HCT116 (cell line): ENCODE measurements around the gene TIAM1. TPM values are rescaled to one million over a fixed set of nuclear protein-coding genes. Genes with fewer than 3 reads are reported as not detected.

Experiments
- ATAC-seq: fragments of 200-7000 bp; cut with Tn5 transposase; 2 replicates; pipeline ENCODE4 v1.9.1; 2020; ENCODE audit warnings: mild to moderate bottlenecking, moderate library complexity
- BruUV-seq: library from RNA; stranded (reverse); fragments of 400-500 nt; replicated peaks from 2 replicates; lab custom pipeline; 2021; lab: Mats Ljungman, UMichigan
- CTCF ChIA-PET: fragments of 300-600 bp; sonication (Branson Sonifier 250); formaldehyde crosslinking; loops from one replicate; lab custom pipeline; 2021; ENCODE audit warnings: antibody characterized with exemption; lab: Charles Lee
- POLR2A ChIA-PET: fragments of 300-600, 350-600 bp; sonication (Branson Sonifier 250); formaldehyde crosslinking; loops from one replicate; lab custom pipeline; 2021; ENCODE audit warnings: antibody characterized with exemption; lab: Charles Lee
- RAD21 ChIA-PET, 2 experiments: fragments of 300-600 bp; sonication (Branson Sonifier 250); formaldehyde crosslinking; loops; one replicate each; lab custom pipeline; 2023; ENCODE audit warnings: low total read pairs in 2 of 2; ENCODE audit not compliant: uncharacterized antibody in 2 of 2, unreplicated experiment in 2 of 2, low non-redundant PET in 1 of 2; lab: Charles Lee
- DNase-seq: peaks from one replicate; pipeline ENCODE4 v3.0.0-alpha.2; 2010; ENCODE audit warnings: low read depth, low spot score
- H2AFZ ChIP-seq: fragments of 200-600 bp; shearing (Covaris generic), sonication (generic); 2 replicates; pipeline ENCODE4 v1.6.1; 2017; ENCODE audit warnings: low read depth, mixed run types, mixed read lengths, antibody characterized with exemption, low read length; ENCODE audit not compliant: poor library complexity, severe bottlenecking
- H3K27ac ChIP-seq: 2 replicates; pipeline ENCODE4 v1.5.1; 2012; ENCODE audit warnings: low read depth, low read length
- H3K27me3 ChIP-seq: fragments of 200-600 bp; sonication (generic); 2 replicates; pipeline ENCODE4 v1.6.1; 2016; ENCODE audit warnings: mixed run types, low read length, mixed read lengths; ENCODE audit not compliant: insufficient read depth
- H3K36me3 ChIP-seq, 2 experiments: fragments of 200-500 bp in 1 of 2; fragments of 200-600 bp in 1 of 2; sonication (Bioruptor generic) in 1 of 2; sonication (generic) in 1 of 2; 2 replicates each; pipeline versions ENCODE4 v1.5.1 to v1.6.1; 2014 to 2016; ENCODE audit warnings: low read length in 2 of 2, inconsistent platforms in 1 of 2, mixed read lengths in 1 of 2, mixed run types in 1 of 2; ENCODE audit not compliant: insufficient read depth in 2 of 2, control insufficient read depth in 1 of 2
- H3K4me1 ChIP-seq, 2 experiments: fragments of 200-600 bp in 1 of 2; sonication (generic) in 1 of 2; 2 replicates each; pipeline versions ENCODE4 v1.5.1 to v1.6.1; 2012 to 2017; ENCODE audit warnings: low read length in 2 of 2, inconsistent platforms in 1 of 2, mild to moderate bottlenecking in 1 of 2, mixed read lengths in 1 of 2, mixed run types in 1 of 2, moderate library complexity in 1 of 2; ENCODE audit not compliant: insufficient read depth in 2 of 2, control insufficient read depth in 1 of 2
- H3K4me2 ChIP-seq: fragments of 200-600 bp; sonication (generic); 2 replicates; pipeline ENCODE4 v1.6.1; 2017; ENCODE audit warnings: mixed run types, low read length, mixed read lengths
- H3K4me3 ChIP-seq, 2 experiments: fragments of 200-600 bp in 1 of 2; sonication (generic) in 1 of 2; replicated peaks in 1 of 2; 2 replicates each; pipeline ENCODE4 v1.5.1; 2011 to 2016; ENCODE audit warnings: low read length in 2 of 2, control low read depth in 1 of 2, low read depth in 1 of 2, mild to moderate bottlenecking in 1 of 2, mixed read lengths in 1 of 2, mixed run types in 1 of 2
- H3K79me2 ChIP-seq: fragments of 200-600 bp; sonication (generic); 2 replicates; pipeline ENCODE4 v1.6.1; 2017; ENCODE audit warnings: mild to moderate bottlenecking, mixed run types, low read length, moderate library complexity, mixed read lengths; ENCODE audit not compliant: insufficient read depth
- H3K9ac ChIP-seq: fragments of 200-600 bp; sonication (generic); 2 replicates; pipeline ENCODE4 v1.6.1; 2016; ENCODE audit warnings: low read length, mixed read lengths
- H3K9me2 ChIP-seq: fragments of 200-600 bp; sonication (generic), shearing (Covaris generic); 2 replicates; pipeline ENCODE4 v1.6.1; 2017; ENCODE audit warnings: mixed run types, mild to moderate bottlenecking, moderate library complexity; ENCODE audit not compliant: insufficient read depth
- H3K9me3 ChIP-seq, 2 experiments: fragments of 200-500 bp in 1 of 2; fragments of 200-600 bp in 1 of 2; sonication (Bioruptor generic) in 1 of 2; sonication (generic) in 1 of 2; 2 replicates each; pipeline ENCODE4 v1.6.1; 2014 to 2017; ENCODE audit warnings: low read length in 2 of 2, mixed read lengths in 2 of 2, inconsistent platforms in 1 of 2, low read depth in 1 of 2, mild to moderate bottlenecking in 1 of 2, mixed run types in 1 of 2, moderate library complexity in 1 of 2; ENCODE audit not compliant: control insufficient read depth in 1 of 2, insufficient read depth in 1 of 2
- H4K20me1 ChIP-seq: fragments of 200-600 bp; sonication (generic), shearing (Covaris generic); 2 replicates; pipeline ENCODE4 v1.6.1; 2017; ENCODE audit warnings: mixed run types, mild to moderate bottlenecking, moderate library complexity; ENCODE audit not compliant: insufficient read depth
- ATF3 ChIP-seq: IDR thresholded peaks from 2 replicates; pipeline ENCODE4 v1.6.1; 2012
- CEBPB ChIP-seq: IDR thresholded peaks from 2 replicates; pipeline ENCODE4 v1.6.1; 2012; ENCODE audit warnings: low read depth
- ELF1 ChIP-seq: IDR thresholded peaks from 2 replicates; pipeline ENCODE4 v1.6.1; 2012; ENCODE audit warnings: low read depth, borderline replicate concordance
- EZH2 ChIP-seq: fragments of 200-600 bp; sonication (generic); IDR thresholded peaks from 2 replicates; pipeline ENCODE4 v1.6.1; 2017; ENCODE audit warnings: antibody characterized with exemption, mixed run types
- POLR2A ChIP-seq: IDR thresholded peaks from 2 replicates; pipeline ENCODE4 v1.7.0; 2011; ENCODE audit warnings: borderline replicate concordance; ENCODE audit not compliant: insufficient read depth, insufficient read length; ENCODE audit errors: extremely low read depth
- REST ChIP-seq: IDR thresholded peaks from 2 replicates; pipeline ENCODE4 v1.6.1; 2012; ENCODE audit warnings: low read depth
- ZBTB33 ChIP-seq: IDR thresholded peaks from 2 replicates; pipeline ENCODE4 v1.6.1; 2011; ENCODE audit warnings: mild to moderate bottlenecking, low read length, moderate library complexity; ENCODE audit not compliant: insufficient replicate concordance; ENCODE audit errors: extremely low read depth
- ZFX ChIP-seq: fragments of 450-650 bp; IDR thresholded peaks from 2 replicates; pipeline ENCODE4 v1.6.1; 2017
- intact Hi-C: fragments of 100-400 bp; cut with micrococcal nuclease; formaldehyde crosslinking; loops from 2 replicates; pipeline ENCODE4 v1.10.0; 2022
- total RNA-seq: library from RNA; stranded (reverse); gene quantifications from one replicate; pipeline ENCODE4 v1.2.1, GENCODE V29; 2021; ENCODE audit not compliant: unreplicated experiment

TIAM1 gene
- total RNA-seq, 1 experiment from 2014 or later: 47.8 TPM

GRCh38 chr21:31145274-31145673 lies 198.8 kb downstream of the TIAM1 start:
- DNase-seq (no peak), ATAC-seq (no peak)
- no TSS peak for BruUV-seq
- ChIA-PET POLR2A (no interaction called here), RAD21 (no interaction called here), CTCF (no interaction called here)
- no peak overlapping the region for H3K27ac ChIP-seq
- no peak for TF ChIP-seq EZH2
- no peak for TF ChIP-seq ATF3
- TF ChIP-seq ELF1: no peak
- no peak for TF ChIP-seq ZFX
- no peak for TF ChIP-seq POLR2A
- no peak for TF ChIP-seq ZBTB33
- no peak for TF ChIP-seq REST
- TF ChIP-seq CEBPB: no peak
- no peaks in the 10 kb centered on the region for H3K79me2 ChIP-seq
- H4K20me1 ChIP-seq: no peaks in the 10 kb centered on the region
- intact Hi-C loops: no loop called here
- no peaks in the 10 kb centered on the region for H3K9me2 ChIP-seq
- no peaks in the 10 kb centered on the region for H3K27me3 ChIP-seq
- no peaks in the 10 kb centered on the region for H3K4me1 ChIP-seq
- no peak overlapping the region for H3K4me2 ChIP-seq
- H3K9ac ChIP-seq: no peak overlapping the region
- no peak overlapping the region for H2AFZ ChIP-seq
- no peak overlapping the region for H3K4me3 ChIP-seq
- no peaks in the 10 kb centered on the region for H3K36me3 ChIP-seq
- no peaks in the 10 kb centered on the region for H3K9me3 ChIP-seq
